MM.1S (cell line): Measurements from ENCODE around the gene ACTR3C.

Source experiments
- DNase-seq: peaks from one replicate; pipeline ENCODE4 v3.0.0-alpha.2; 2015
- H2AFZ ChIP-seq: fragments of 300-600 bp; sonication (generic); 2 replicates; pipeline ENCODE4 v1.6.0; 2016; ENCODE audit warnings: antibody characterized with exemption, low read length
- H3F3A ChIP-seq: fragments of 300-600 bp; sonication (generic); 2 replicates; pipeline ENCODE4 v1.6.1; 2016; ENCODE audit warnings: mild to moderate bottlenecking, antibody characterized with exemption, low read length, moderate library complexity, mixed read lengths; ENCODE audit not compliant: insufficient read depth
- H3K27ac ChIP-seq: fragments of 300-600 bp; sonication (generic); 2 replicates; pipeline ENCODE4 v1.5.1; 2016; ENCODE audit warnings: mild to moderate bottlenecking, low read length
- H3K27me3 ChIP-seq: fragments of 300-600 bp; sonication (generic); replicated peaks from 2 replicates; pipeline ENCODE4 v1.6.0; 2016; ENCODE audit warnings: low read length; ENCODE audit not compliant: insufficient read depth
- H3K36me3 ChIP-seq: fragments of 300-600 bp; sonication (generic); replicated peaks from 2 replicates; pipeline ENCODE4 v1.6.1; 2016; ENCODE audit warnings: mild to moderate bottlenecking, low read length, mixed read lengths; ENCODE audit not compliant: insufficient read depth
- H3K4me1 ChIP-seq: fragments of 300-600 bp; sonication (generic); 2 replicates; pipeline ENCODE4 v1.6.1; 2016; ENCODE audit warnings: low read length, mixed read lengths
- H3K4me2 ChIP-seq: fragments of 300-600 bp; sonication (generic); 2 replicates; pipeline ENCODE4 v1.6.0; 2016; ENCODE audit warnings: low read depth, low read length
- H3K4me3 ChIP-seq: fragments of 300-600 bp; sonication (generic); 2 replicates; pipeline ENCODE4 v1.5.1; 2016; ENCODE audit warnings: low read length, mixed read lengths
- H3K79me2 ChIP-seq: fragments of 300-600 bp; sonication (generic); 2 replicates; pipeline ENCODE4 v1.6.1; 2016; ENCODE audit warnings: mixed run types, low read length, mixed read lengths
- H3K9ac ChIP-seq: fragments of 300-600 bp; sonication (generic); 2 replicates; pipeline ENCODE4 v1.6.1; 2016; ENCODE audit warnings: low read length, mixed read lengths
- H3K9me2 ChIP-seq: fragments of 300-600 bp; sonication (generic); replicated peaks from 2 replicates; pipeline ENCODE4 v1.6.1; 2016; ENCODE audit warnings: mild to moderate bottlenecking, low read length, mixed read lengths; ENCODE audit not compliant: insufficient read depth
- H3K9me3 ChIP-seq: fragments of 300-600 bp; sonication (generic); replicated peaks from 2 replicates; pipeline ENCODE4 v1.6.1; 2016; ENCODE audit warnings: mild to moderate bottlenecking, low read length, mixed read lengths; ENCODE audit not compliant: insufficient read depth
- H4K20me1 ChIP-seq: fragments of 300-600 bp; sonication (generic); 2 replicates; pipeline ENCODE4 v1.6.1; 2016; ENCODE audit warnings: mild to moderate bottlenecking, low read length, moderate library complexity, mixed read lengths; ENCODE audit not compliant: insufficient read depth
- EZH2 ChIP-seq: fragments of 300-600 bp; sonication (generic); optimal IDR thresholded peaks from 2 replicates; pipeline ENCODE3; 2017; ENCODE audit warnings: low read depth, mild to moderate bottlenecking, antibody characterized with exemption, low read length, mixed read lengths
- EZH2phosphoT487 ChIP-seq: fragments of 300-600 bp; sonication (generic); IDR thresholded peaks from 2 replicates; pipeline ENCODE4 v1.6.1; 2018; ENCODE audit warnings: antibody characterized with exemption, low read length
- TF ChIP-seq, protein P1 (sequence below): fragments of 300-600 bp; sonication (generic); IDR thresholded peaks from 2 replicates; pipeline ENCODE4 v1.5.1; 2016; ENCODE audit warnings: antibody characterized with exemption, low read length, mixed read lengths

Gene ACTR3C

DNA sequence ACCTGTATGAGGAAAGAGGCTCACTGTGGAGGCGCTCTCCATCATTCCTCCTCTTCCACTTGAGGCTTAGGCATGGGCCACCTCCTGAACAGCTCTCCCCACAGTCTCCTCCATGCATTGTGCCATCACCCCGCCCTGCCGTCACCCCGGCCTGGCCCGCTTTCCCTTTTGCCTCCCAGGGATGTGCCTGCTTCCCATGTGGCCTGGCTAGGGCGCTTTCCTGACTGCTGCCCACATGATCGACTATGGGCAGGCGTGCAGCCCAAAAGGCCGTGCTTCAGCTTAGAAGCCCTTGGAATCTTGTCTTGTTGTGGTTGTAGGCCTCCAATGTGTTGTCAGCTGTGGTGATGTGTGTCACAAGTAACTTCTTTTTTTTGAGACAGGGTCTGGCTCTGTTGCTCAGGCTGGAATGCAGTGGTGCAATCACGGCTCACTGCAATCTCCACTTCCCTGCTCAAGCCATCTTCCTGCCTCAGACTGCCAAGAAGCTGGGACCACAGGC lies 1.8 kb upstream of the ACTR3C start:
- H4K20me1 ChIP-seq: no peaks in the 10 kb centered on the region
- H3K79me2 ChIP-seq: peaks cover 35% of the 10 kb centered on the region
- no peak overlapping the region for H2AFZ ChIP-seq
- peaks cover 14% of the 10 kb centered on the region for H3F3A ChIP-seq
- H3K9me3 ChIP-seq: no peaks in the 10 kb centered on the region
- no peak overlapping the region for H3K4me2 ChIP-seq
- H3K36me3 ChIP-seq: no peaks in the 10 kb centered on the region
- peaks cover 24% of the 10 kb centered on the region for H3K4me1 ChIP-seq
- no peak for TF ChIP-seq EZH2
- TF ChIP-seq, protein P1, sequence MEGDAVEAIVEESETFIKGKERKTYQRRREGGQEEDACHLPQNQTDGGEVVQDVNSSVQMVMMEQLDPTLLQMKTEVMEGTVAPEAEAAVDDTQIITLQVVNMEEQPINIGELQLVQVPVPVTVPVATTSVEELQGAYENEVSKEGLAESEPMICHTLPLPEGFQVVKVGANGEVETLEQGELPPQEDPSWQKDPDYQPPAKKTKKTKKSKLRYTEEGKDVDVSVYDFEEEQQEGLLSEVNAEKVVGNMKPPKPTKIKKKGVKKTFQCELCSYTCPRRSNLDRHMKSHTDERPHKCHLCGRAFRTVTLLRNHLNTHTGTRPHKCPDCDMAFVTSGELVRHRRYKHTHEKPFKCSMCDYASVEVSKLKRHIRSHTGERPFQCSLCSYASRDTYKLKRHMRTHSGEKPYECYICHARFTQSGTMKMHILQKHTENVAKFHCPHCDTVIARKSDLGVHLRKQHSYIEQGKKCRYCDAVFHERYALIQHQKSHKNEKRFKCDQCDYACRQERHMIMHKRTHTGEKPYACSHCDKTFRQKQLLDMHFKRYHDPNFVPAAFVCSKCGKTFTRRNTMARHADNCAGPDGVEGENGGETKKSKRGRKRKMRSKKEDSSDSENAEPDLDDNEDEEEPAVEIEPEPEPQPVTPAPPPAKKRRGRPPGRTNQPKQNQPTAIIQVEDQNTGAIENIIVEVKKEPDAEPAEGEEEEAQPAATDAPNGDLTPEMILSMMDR: no peak
- TF ChIP-seq EZH2phosphoT487: no peak
- H3K27me3 ChIP-seq: no peaks in the 10 kb centered on the region
- H3K9me2 ChIP-seq: no peaks in the 10 kb centered on the region
- no peak overlapping the region for H3K27ac ChIP-seq
- no peak overlapping the region for H3K9ac ChIP-seq
- DNase-seq: no peak
- no peak overlapping the region for H3K4me3 ChIP-seq

DNA sequence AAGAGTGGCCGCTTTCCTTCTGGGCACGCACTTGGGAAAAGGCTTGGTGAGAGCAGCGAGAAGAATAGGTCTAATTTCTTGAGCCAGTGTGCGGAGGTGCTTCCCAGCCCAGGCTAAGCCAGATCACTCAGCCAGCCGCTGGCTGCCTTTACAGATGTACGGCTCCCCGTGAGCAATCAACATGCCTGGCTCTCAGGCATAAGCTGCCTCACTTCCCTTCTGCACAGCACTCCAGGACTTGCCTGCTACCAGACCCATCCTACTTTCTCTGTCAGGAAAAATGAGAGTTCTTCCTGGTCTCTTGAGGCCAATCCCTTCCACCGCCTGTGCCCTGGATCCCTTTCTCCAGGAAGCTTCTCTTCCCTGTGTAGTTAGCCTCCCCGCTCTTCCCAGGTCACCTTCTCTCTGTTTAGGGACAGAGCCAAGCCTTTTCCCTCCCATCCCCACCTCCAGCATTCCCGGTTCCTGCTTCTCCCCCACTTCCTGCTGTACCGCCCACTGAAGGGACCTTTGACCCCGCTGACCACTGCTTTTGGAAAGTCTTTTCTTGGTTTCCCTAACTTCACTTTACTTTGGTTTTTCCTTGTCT lies 1.1 kb upstream of the ACTR3C start:
- Histone ChIP-seq H3K4me2 (peak overlapping the region; percentile 80; the same call in 1 of the 2 replicates), H3K4me3 (peak overlapping the region; percentile 78; the same call in 1 of the 2 replicates), H3F3A (peaks cover 14% of the 10 kb centered on the region), H4K20me1 (no peaks in the 10 kb centered on the region), H2AFZ (no peak overlapping the region), H3K9me2 (no peaks in the 10 kb centered on the region), H3K27ac (no peak overlapping the region), H3K79me2 (peaks cover 42% of the 10 kb centered on the region), H3K36me3 (no peaks in the 10 kb centered on the region), H3K9me3 (no peaks in the 10 kb centered on the region), H3K4me1 (peaks cover 30% of the 10 kb centered on the region), H3K27me3 (no peaks in the 10 kb centered on the region), H3K9ac (no peak overlapping the region)
- TF ChIP-seq, protein P1: no peak
- no peak for TF ChIP-seq EZH2phosphoT487
- no peak for TF ChIP-seq EZH2
- DNase-seq: no peak

DNA sequence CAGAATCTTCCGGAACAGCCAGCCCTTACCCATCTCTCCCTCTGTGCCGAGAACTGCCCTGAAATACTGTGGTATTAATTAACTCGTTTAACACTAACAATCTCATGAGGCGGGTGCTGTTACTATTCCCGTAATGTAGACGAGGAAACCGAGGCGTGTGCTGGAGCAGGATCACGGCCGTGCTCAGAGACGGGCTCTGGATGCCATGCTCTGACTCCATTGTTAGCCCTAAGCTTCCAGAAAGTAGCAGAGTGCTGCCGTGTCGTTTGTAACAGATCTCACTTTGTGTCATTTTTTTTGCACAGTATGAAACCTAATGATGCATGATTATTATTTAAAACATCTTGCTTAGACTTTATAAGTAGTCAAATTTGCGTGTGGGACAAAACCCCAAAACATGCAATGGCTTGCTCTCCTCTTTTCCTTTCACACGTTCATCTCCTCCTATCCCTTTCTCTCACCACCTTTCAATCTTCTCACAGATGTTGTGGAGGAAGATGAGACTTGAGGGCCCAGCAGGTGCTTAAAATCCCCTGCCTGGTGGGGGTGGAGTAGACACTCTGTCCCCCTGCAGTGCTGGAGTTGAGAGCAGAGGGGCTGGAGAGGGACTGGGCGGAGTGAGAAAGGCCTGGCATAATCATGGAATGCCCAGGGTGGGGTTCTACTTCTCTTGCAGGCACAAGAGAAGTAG lies 482 bp upstream of the ACTR3C start:
- Histone ChIP-seq H3K4me3 (peak overlapping the region; percentile 78), H3K27me3 (no peaks in the 10 kb centered on the region), H3K36me3 (no peaks in the 10 kb centered on the region), H3K9me3 (no peaks in the 10 kb centered on the region), H4K20me1 (no peaks in the 10 kb centered on the region), H3K9ac (peak overlapping the region; percentile 88), H3F3A (peaks cover 14% of the 10 kb centered on the region), H3K27ac (peak overlapping the region; percentile 57; the same call in 1 of the 2 replicates), H3K4me1 (peaks cover 30% of the 10 kb centered on the region), H3K79me2 (peaks cover 43% of the 10 kb centered on the region), H2AFZ (peak overlapping the region; percentile 64), H3K4me2 (peak overlapping the region; percentile 80), H3K9me2 (no peaks in the 10 kb centered on the region)
- peak; percentile 14 for DNase-seq
- TF ChIP-seq EZH2phosphoT487 (no peak), EZH2 (no peak)
- TF ChIP-seq, protein P1: no peak
